ENCODE measurements around the gene RAMP3.

- no peak for TF ChIP-seq POLR2A (IDR thresholded peaks at IDR 0.05)
- TF ChIP-seq CTCF (IDR thresholded peaks at IDR 0.05), result no peak
- TF ChIP-seq POLR2AphosphoS5 (IDR thresholded peaks at IDR 0.05), result no peak
- TF ChIP-seq EP300 (IDR thresholded peaks at IDR 0.05), result no peak
Measured at GRCh38 chr7:45191396-45191795, 33.8 kb downstream of the RAMP3 start.
